NCI-H128 (cell line): ENCODE measurements around the gene SH2B2.
"Not testable (repeated sequence)": the region's sequence is repeated elsewhere in the genome, so short reads cannot be mapped to it uniquely, and the experiment has no call there.

Experiments used
- DNase-seq: peaks from one replicate; lab custom pipeline; 2025; ENCODE audit not compliant: unreplicated experiment; lab: John Stamatoyannopoulos, UW

SH2B2 gene

DNA sequence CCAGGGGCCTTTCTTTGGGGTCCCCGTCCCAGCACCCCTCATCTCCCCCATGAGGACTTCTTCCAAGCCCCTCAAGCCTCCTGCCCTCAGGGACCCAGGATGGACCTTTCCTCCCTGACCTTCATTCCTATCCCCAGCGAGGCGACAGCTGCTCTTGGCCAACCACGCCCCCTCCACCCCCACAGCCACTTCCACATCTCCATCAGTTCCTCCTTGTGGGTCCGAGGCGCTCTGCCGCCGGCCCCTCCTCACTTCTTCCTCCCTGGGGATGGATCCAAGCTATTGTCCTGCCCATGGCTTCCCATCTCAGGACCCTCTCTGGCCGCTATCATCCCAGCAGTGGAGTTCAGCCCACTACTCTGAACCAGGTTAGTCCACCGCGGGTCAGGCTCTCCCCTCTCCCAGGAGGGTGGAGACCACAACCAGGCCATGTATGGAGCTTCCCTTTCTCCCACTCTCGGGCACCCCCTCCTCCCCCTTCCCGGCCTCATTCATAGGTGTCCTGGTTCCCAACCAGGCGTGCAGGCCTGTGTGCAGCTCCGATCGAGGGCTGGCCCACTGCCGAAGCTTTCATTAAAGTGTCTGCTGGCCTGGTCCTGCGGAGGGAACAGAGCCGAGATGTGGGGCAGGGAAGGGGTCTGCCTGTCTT is 1.7 kb upstream of the SH2B2 start:
- DNase-seq: no peak

DNA sequence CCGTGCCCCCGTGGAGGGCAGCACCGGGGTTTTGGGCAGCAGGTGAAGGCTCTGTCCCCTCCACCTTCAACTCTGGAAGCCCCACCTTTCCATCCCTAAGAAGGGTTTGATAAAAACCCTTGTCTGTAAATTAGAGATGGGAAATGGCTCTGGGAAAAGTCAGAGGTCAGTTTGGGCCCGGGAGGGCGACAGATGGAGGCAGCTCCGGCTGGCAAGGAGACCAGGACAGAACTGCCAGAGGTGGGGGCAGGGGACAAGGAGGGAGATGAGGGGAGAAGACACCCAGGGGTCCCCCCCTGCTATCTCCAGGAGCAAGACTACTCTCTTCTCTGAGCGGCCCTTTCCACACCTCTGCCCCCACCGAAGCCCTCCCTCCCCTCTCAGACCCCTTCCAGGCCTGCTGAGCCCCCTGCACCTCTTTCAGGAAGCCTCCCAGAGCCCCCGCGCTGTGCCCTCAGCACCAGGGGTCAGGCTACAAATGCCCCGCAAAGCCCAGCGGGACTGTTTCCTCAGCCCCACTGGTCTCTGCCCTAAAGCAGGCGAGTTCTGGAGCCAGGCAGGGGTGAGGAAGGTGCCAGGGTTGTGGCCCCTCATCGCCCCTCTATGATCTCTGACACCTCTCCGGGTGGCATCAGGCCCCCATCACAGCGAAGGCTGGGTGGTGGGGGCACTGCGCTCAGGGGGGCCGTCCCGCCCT is 980 bp upstream of the SH2B2 start:
- no peak for DNase-seq

DNA sequence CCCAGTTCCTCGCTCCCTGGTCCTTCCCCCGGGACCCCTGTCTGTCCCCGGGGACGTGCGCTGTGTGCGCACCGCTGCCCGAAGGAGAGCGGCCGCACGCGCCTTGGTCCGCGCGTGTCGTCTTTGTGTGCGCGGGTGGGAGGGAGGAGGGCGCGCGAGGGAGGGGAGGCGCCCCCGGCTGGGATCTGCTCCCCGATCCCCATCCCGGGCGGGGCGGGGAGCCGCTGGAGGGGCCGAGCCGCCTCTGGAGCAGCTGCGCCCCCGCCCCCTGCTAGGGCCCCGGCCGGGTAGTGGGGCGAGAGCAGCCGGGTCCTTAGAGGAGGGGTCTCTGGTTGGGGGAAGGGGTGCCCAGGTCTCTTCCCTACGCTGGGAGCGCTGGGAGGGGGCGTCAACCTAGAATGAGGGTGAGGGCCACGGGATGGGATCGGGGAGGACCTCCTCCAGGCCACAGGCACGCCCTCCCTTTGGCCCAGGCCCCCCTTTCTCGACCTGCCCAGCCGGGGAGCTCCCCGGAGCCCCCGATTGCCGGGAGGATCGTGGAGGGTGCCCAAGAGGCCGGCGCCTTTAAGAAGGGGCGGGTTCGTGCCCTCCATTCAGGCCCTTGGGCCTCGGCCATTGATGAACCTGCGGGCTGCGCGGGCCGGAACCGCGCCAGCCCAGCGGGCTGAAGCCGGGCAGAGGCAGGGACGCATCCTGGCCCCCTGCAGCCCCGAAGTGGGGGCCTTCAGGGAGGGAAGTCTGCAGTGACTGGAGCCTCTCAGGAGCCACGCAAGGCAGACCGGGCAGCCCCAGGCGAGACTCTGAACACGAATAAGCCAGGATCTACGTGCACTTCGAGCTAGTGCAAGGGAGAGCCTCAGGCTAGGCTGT is 678 bp downstream of the SH2B2 start:
- DNase-seq: no peak

DNA sequence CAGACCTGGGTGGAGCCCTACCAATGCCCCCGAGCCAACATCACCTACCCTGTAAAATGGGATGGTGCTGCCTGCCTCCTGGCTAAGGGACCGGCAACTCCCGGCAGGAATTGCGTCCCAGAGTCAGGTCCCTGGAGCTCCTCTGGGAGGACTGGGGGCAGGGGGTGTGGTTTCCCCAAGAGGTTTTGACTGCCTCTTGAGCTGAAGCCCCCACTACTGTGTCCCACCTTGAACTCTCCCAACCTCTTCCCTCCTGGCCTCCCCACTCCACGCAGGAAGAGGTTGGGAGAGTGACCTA is 1.3 kb downstream of the SH2B2 start:
- no peak for DNase-seq

DNA sequence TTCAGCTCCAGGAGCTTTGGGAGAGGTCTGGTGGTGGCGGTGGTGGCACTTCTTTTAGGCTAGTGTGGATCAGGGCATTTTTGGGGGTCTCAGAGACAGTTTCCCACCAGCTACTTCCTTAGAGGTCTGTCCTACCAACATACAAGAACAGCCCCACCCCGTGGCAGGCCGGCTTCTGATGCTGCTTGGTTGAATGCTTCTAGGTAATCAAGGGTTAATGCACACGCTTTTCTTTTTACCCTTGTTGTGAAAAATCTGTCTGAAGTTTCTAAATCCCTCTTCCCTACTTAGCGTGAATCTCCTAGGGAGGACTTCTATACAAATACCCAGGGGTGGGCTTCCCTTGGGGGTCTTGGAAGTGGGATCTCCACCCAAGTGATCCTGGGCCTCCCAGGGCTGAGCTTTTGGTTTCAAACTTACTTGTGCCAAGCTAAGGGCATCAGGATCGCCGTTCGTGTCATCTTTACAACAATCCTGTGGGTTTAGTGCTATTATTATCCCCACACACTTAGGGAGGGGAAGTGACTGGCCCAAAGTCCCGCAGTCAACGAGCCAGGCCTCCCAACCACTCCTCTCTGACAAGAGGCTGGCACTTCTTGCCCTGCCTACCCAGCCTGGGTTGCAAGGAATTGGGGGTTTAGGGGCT is 1.7 kb downstream of the SH2B2 start:
- no peak for DNase-seq

DNA sequence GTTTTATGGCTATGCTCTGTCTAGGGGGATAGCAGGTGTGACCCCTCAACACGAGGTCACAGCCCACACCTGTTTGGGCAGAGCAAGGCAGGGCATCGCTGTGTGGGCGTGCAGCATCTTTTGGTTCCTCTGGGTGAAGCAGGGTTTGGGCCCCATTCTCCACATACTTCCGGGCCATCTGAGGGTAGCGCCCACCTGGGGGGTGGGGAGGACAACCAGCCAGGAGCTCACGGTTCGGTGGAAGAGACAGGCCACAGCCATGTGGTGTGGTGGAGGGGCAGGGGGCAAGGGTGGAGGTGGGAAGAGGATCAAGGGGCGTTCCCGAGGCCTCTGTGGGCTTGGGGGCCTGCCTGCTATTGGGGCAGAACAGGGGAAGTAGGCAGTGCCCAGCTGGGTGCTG is 2.4 kb downstream of the SH2B2 start:
- no peak for DNase-seq

DNA sequence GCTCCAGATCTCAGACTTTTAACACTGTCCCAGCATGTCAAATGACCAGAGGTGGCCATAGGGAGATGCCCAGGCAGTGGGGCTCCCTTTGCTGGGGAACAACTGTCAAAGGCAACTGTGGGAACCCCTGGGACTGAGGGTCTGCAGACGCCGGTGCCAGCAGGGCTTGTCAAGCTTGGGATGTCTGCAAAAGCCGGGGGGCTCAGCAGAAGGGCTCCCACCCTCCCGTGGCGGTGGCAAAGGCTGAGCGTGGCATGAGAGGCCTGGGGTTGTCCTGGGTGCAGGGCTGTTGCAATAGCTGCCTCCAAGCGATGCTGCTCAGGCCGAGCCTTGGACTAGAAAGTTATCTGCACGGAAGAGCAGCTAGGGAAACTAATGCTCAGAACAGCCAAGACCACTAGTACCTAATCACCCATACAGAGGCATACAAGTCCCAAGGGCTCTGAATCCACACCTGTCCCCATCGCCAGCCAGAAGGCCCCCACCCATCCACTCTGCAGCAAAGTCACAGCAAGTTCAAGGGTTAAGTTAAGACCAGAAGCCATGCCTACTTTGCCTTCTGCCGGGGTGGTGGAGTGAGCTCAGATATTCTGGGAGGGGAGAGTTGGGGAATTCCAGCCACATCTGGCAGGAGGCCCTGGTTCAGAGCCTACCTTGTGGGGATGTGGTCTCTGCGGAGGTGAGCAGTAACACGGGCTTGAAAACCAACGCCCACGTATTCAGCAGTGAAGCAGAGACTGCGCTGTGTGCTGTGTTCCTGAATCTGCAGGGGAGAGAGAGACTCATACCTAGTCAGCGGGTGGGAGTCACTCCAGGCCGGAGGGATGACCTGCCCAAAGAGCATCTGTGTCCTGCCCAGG is 4.6 kb downstream of the SH2B2 start:
- no peak for DNase-seq

DNA sequence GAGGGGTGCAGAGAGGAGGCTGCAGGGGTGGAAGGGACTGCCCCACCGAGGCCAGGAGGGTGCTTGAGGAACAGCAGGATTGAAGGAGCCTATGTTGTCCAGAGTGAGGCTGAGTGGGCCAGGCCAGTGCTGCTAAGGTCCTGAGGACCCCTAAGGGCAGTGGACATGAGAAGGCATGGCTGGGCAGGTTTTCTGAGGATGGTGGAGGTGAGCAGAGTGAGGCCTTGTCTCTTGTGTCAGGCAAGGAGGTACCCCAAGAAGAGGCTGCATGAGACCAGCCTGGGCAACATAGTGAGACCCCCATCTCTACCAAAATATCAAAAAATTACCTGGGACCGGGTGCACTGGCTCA is 5.2 kb downstream of the SH2B2 start:
- no peak for DNase-seq

DNA sequence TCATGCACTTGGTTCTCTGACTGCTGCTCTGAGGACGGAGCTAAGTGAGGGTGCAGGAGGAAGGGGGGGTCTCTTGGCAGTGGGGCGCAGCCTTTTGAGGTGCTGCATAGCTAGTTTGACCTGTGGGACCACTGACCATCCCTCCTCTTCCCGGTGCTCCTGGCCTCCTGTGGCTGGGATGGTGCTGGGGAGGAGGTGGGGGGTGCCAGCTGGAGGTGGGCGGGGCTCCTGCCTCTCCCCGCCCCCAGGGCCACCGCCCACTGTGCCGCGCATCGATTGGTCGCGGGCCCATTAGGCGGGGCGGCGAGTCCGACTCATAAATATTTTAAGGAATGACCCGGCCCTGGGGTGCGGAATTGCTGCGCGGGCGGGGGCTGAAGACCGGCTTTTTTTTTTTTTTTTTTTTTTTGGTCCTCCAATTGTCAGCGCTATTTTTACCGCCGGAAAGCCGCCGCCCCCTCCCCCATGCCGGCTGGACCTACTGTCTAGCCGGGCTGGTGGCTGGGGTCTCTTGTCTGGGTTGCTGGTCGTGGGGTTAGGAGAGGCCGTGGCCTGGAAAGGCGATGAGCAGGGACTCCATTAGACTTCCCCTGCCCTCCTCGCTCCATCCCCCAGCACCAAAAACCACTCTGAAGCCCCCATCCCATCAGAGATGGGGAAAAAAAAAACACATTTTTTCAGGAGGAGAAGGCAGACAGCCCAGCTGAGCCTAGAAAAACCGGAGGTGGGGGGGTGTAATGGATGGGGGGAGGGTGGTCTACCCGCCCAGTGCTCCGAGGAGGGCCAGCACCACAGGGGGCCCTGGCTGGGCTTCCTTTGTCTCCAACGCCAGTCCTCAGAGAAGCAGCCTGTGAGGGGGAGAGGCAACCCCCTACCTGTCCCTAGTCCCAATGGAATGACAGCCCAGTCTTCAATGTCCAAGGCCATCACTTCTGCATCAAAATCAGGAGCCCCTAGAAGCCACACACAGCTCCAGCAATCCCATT is 6.4 kb downstream of the SH2B2 start:
- no peak for DNase-seq

DNA sequence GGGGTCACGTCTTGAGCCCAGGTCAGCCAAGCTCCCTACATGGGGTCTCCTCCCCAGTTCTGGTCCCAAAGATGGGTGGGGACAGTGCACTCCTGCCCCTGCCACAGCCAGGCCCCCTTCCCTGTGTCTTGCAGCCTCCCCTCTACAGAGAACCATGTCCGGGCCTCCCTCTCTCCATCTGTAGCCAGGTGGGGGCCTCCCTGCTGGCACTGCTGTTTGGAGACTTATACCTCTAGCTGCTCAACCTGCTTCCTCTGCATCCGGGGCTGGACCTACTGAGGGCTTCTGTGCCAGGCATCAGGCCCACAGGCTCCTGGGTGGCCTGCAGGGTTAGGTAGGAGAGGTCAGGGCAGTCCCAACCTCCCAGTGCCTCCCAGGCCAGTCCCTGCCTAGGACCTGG is 7.9 kb downstream of the SH2B2 start:
- DNase-seq: no peak

DNA sequence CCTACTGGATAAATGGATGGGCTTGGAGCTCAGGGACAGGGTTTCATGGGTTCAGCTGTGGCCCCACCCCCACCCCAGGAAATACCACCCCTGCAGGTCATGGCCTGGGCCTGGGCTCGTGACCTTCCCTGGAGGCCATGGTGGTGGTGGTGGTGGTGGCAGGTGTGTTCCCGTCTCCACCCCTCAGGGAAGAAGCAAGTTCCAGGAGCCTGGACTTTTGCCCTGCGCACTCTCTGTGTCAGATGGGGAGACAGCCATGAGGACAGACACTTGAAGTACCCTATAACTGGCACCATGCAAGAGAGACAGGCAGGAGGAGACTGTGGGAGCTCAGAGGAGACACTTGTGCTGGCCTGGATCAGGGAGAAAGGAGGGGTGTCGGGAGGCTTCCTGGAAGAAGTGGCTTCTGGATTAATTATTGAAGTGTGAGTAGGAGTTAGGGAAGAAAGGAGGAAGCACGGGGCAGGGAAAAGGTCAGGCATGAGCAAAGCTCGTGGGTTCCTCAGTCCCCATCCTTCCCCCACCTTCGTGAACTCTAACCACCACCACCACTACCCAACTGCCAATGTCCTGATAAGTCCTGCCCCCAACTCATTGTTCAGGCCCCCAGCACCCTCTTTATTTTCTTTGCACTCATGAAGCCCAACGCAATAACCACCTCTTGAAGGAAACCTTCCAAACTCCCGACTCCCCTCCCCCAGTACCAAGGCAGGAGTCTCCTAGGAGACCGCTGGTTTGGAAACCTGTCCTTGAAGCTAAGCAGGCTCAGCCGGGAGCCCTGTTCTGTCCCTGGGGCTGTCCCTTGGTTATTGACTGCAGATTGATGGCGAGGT is 8.9 kb downstream of the SH2B2 start:
- DNase-seq: no peak

DNA sequence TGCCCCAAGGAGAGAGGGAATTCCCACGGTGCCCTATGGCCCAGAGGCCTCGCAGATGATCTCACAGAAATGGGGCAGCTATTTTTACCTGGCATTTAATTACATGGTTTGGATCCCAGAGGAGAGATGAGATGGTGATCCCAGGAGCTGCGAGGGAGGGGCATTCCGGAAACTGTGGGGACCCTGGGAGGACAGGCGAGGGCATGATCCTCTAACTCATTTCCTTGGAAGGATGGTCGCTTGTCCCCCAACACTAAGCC is 9.4 kb downstream of the SH2B2 start:
- DNase-seq: no peak

DNA sequence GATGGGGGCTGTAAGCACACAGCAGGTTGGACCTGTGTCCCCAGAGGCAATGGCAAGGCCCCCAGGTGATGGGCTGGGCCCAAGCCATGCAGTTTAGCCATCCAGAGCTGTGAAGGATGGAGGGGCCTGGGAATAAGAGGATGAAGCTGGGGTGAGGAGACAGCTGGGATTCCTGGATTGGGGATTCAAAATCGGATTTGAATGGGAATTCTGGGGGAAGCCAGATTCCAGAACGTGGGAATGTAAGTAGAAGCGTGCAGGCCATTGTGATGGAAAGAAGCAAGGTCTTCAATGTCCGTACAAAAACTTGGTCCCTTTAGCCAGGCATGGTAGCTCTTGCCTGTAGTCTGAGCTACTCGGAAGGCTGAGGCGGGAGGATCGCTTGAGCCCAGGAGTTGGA is 9.8 kb downstream of the SH2B2 start:
- no peak for DNase-seq

DNA sequence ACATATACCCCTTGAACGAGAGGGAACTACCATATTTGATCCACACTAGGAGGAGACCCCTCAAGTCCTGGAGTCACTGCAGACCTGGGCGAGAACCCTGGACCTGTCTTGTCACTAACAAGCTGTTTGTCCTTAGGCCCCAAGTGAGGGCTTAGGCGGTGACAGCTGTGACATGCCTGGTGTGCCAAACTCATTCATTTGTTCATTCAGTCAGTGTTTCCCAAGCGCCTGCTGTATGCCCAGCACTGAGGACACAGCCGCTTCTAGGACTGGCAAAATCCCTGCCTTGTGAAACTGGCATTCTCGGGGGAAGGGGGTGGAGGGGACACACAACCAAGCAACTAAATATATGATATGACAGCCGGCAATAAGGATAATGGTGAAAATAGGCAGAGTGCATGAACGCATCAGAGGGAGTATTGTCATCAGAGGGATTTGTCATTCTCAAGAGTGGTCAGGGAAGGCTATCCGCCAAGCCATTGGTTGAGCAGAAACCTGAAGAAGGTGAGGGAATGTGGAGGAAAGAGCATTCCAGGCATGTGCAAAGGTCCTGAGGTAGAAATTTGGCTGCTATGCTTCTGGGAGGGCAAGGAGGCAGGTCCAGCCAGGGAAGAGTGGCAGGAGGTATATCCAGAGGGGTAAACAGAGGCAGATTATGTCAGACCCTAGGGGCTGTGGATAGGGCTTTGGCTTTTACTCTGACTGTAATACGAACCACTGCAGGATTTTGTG is 11.0 kb downstream of the SH2B2 start:
- DNase-seq: no peak

DNA sequence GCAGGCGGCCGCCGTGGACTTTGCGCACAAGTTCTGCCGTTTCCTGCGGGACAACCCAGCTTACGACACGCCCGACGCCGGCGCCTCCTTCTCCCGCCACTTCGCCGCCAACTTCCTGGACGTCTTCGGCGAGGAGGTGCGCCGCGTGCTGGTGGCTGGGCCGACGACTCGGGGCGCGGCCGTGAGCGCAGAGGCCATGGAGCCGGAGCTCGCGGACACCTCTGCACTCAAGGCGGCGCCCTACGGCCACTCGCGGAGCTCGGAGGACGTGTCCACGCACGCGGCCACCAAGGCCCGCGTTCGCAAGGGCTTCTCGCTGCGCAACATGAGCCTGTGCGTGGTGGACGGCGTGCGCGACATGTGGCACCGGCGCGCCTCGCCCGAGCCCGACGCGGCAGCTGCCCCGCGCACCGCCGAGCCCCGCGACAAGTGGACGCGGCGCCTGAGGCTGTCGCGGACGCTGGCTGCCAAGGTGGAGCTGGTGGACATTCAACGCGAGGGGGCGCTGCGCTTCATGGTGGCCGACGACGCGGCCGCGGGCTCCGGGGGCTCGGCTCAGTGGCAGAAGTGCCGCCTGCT is 14.1 kb downstream of the SH2B2 start:
- DNase-seq: no peak

DNA sequence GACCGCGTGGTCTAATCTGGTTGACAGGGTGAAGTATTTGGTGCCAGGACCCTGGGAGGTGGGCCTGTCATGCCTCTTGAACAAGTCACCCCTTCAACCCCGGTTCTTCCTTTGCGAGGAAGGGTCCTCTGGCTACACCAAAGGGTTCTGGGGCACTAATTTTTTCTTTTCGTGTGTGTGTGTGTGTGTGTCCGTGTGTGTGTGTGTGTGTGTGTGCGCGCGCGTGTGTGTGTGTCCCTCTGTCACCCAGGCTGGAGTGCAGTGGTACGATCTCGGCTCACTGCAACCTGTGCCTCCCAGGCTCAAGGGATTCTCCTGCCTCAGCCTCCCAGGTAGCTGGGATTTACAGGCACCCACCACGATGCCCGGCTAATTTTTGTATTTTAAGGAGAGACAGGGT is 14.7 kb downstream of the SH2B2 start:
- not testable (repeated sequence) for DNase-seq

DNA sequence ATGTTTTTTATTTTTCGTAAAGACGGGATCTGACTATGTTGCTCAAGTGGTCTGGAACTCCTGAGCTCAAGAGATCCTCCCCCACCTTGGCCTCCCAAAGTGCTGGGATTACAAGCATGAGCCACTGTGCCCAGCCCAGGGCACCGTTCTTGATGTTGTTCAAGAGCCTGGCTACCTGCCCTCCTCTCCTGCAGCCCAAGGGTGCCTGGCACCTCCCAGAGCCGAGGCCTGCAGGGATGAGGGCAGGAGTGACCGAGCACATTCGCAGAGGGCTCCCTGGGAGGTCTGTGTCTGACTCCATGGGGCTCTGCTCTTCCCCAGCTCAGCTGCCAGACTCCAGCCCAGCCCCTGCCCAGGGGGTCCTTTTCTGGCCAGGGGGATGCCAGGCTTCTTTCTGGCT is 15.4 kb downstream of the SH2B2 start:
- no peak for DNase-seq
